NCI-H1105 (cell line): ENCODE measurements around the gene CELF3.
"Not testable (repeated sequence)": the region's sequence is repeated elsewhere in the genome, so short reads cannot be mapped to it uniquely, and the experiment has no call there.

Experiments used
- DNase-seq: peaks from one replicate; lab custom pipeline; 2025; lab: John Stamatoyannopoulos, UW

Gene CELF3

GRCh38 chr1:151703813-151704212 is 12.8 kb downstream of the CELF3 start:
- DNase-seq = no peak

GRCh38 chr1:151702936-151703335 is 13.7 kb downstream of the CELF3 start:
- no peak for DNase-seq

- DNase-seq = no peak
Measured at GRCh38 chr1:151701515-151701914, 15.1 kb downstream of the CELF3 start.

GRCh38 chr1:151693057-151693651 is 23.4 kb downstream of the CELF3 start:
- peak; percentile 30 for DNase-seq

GRCh38 chr1:151692226-151692625 is 24.4 kb downstream of the CELF3 start:
- DNase-seq = no peak

GRCh38 chr1:151689494-151689893 is 27.1 kb downstream of the CELF3 start:
- no peak for DNase-seq

GRCh38 chr1:151686561-151686960 is 30.0 kb downstream of the CELF3 start:
- no peak for DNase-seq

GRCh38 chr1:151684128-151684527 is 32.5 kb downstream of the CELF3 start:
- DNase-seq = no peak

- not testable (repeated sequence) for DNase-seq
Measured at GRCh38 chr1:151682901-151683300, 33.7 kb downstream of the CELF3 start.

- DNase-seq = no peak
Measured at GRCh38 chr1:151681923-151682322, 34.7 kb downstream of the CELF3 start.

- no peak for DNase-seq
Measured at GRCh38 chr1:151680826-151681225, 35.8 kb downstream of the CELF3 start.

- no peak for DNase-seq
Measured at GRCh38 chr1:151680391-151680790, 36.2 kb downstream of the CELF3 start.

GRCh38 chr1:151673407-151673806 is 43.2 kb downstream of the CELF3 start:
- DNase-seq = no peak

GRCh38 chr1:151670036-151670675 is 46.4 kb downstream of the CELF3 start:
- DNase-seq = not testable (repeated sequence)

- no peak for DNase-seq
Measured at GRCh38 chr1:151668090-151668489, 48.5 kb downstream of the CELF3 start.

- no peak for DNase-seq
Measured at GRCh38 chr1:151661751-151662150, 54.9 kb downstream of the CELF3 start.

- no peak for DNase-seq
Measured at GRCh38 chr1:151655371-151655770, 61.2 kb downstream of the CELF3 start.

- DNase-seq = no peak
Measured at GRCh38 chr1:151653397-151653796, 63.2 kb downstream of the CELF3 start.
